HEK293 (cell line): Measurements from ENCODE around the gene WASF3.

Experiments used
- CTCF ChIP-seq: fragments of 450-650 bp; formaldehyde crosslinking; IDR thresholded peaks from 2 replicates; pipeline ENCODE4 v1.5.1; 2016; ENCODE audit warnings: missing biosample characterization, missing genetic modification characterization
- OSR2 ChIP-seq: fragments of 450-650 bp; formaldehyde crosslinking; IDR thresholded peaks from 2 replicates; pipeline ENCODE4 v1.5.1; 2016; ENCODE audit warnings: missing biosample characterization, missing genetic modification characterization
- OVOL3 ChIP-seq: fragments of 450-650 bp; formaldehyde crosslinking; IDR thresholded peaks from 2 replicates; pipeline ENCODE4 v1.5.1; 2016; ENCODE audit warnings: missing biosample characterization, missing genetic modification characterization
- TCF7L2 ChIP-seq: IDR thresholded peaks from 2 replicates; pipeline ENCODE4 v1.6.1; 2011; ENCODE audit warnings: low read depth, mild to moderate bottlenecking, inconsistent platforms, low read length, moderate library complexity, borderline replicate concordance
- YY2 ChIP-seq: fragments of 450-650 bp; formaldehyde crosslinking; IDR thresholded peaks from 2 replicates; pipeline ENCODE4 v1.5.1; 2016; ENCODE audit warnings: missing biosample characterization, missing genetic modification characterization
- ZFP37 ChIP-seq: fragments of 450-650 bp; formaldehyde crosslinking; IDR thresholded peaks from 2 replicates; pipeline ENCODE4 v1.5.1; 2016; ENCODE audit warnings: missing biosample characterization, missing genetic modification characterization
- ZNF121 ChIP-seq: fragments of 450-650 bp; formaldehyde crosslinking; IDR thresholded peaks from 2 replicates; pipeline ENCODE4 v1.5.1; 2016; ENCODE audit warnings: missing biosample characterization, missing genetic modification characterization
- ZNF157 ChIP-seq: fragments of 450-650 bp; formaldehyde crosslinking; IDR thresholded peaks from 2 replicates; pipeline ENCODE4 v1.5.1; 2016; ENCODE audit warnings: missing biosample characterization, missing genetic modification characterization
- ZNF184 ChIP-seq: fragments of 450-650 bp; IDR thresholded peaks from 2 replicates; pipeline ENCODE4 v1.5.1; 2018; ENCODE audit warnings: missing biosample characterization, mild to moderate bottlenecking, missing genetic modification characterization
- ZNF274 ChIP-seq, 2 experiments: fragments of 200-500 bp in 1 of 2; fragments of 450-650 bp in 1 of 2; sonication (Bioruptor generic) in 1 of 2; formaldehyde crosslinking in 1 of 2; IDR thresholded peaks; 2 replicates each; pipeline versions ENCODE4 v1.5.1 to v1.6.1; 2014 to 2016; ENCODE audit warnings: borderline replicate concordance in 1 of 2, inconsistent platforms in 1 of 2, low read length in 1 of 2, missing biosample characterization in 1 of 2, missing genetic modification characterization in 1 of 2
- ZNF292 ChIP-seq: fragments of 450-650 bp; formaldehyde crosslinking; IDR thresholded peaks from 2 replicates; pipeline ENCODE4 v1.5.1; 2016; ENCODE audit warnings: low read depth, missing biosample characterization, missing genetic modification characterization, borderline replicate concordance
- ZNF513 ChIP-seq: fragments of 450-650 bp; IDR thresholded peaks from 2 replicates; pipeline ENCODE4 v1.5.1; 2018; ENCODE audit warnings: missing biosample characterization, missing genetic modification characterization
- ZNF521 ChIP-seq: fragments of 450-650 bp; formaldehyde crosslinking; IDR thresholded peaks from 2 replicates; pipeline ENCODE4 v1.5.1; 2017; ENCODE audit warnings: missing biosample characterization, mild to moderate bottlenecking, missing genetic modification characterization
- ZNF76 ChIP-seq: fragments of 450-650 bp; formaldehyde crosslinking; IDR thresholded peaks from 2 replicates; pipeline ENCODE4; 2016; ENCODE audit warnings: low read depth, missing biosample characterization, missing genetic modification characterization, borderline replicate concordance

- TF ChIP-seq YY2, result no peak
- TF ChIP-seq CTCF (tag by site-specific recombination), result no peak
- TF ChIP-seq TCF7L2, result no peak
- TF ChIP-seq ZFP37 (tag by site-specific recombination), result no peak
- TF ChIP-seq ZNF184, result no peak
- no peak for TF ChIP-seq ZNF121 (tag by site-specific recombination)
- TF ChIP-seq ZNF513 (tag by site-specific recombination), result no peak
- no peak for TF ChIP-seq ZNF292 (tag by site-specific recombination)
- TF ChIP-seq ZNF521 (tag by site-specific recombination), result no peak
- no peak for TF ChIP-seq ZNF274 (IDR thresholded peaks at IDR 0.05; ENCODE audit: low read length)
- no peak for TF ChIP-seq ZNF274 (tag by site-specific recombination; IDR thresholded peaks at IDR 0.05; ENCODE audit: borderline replicate concordance)
- no peak for TF ChIP-seq OSR2
- TF ChIP-seq ZNF157 (tag by site-specific recombination), result no peak
- TF ChIP-seq OVOL3, result no peak
- no peak for TF ChIP-seq ZNF76 (tag by site-specific recombination)
Observed at GRCh38 chr13:26722321-26722720, 164.8 kb downstream of the WASF3 start.
